ENCODE results near the gene CEP164.

CEP164 gene

DNA sequence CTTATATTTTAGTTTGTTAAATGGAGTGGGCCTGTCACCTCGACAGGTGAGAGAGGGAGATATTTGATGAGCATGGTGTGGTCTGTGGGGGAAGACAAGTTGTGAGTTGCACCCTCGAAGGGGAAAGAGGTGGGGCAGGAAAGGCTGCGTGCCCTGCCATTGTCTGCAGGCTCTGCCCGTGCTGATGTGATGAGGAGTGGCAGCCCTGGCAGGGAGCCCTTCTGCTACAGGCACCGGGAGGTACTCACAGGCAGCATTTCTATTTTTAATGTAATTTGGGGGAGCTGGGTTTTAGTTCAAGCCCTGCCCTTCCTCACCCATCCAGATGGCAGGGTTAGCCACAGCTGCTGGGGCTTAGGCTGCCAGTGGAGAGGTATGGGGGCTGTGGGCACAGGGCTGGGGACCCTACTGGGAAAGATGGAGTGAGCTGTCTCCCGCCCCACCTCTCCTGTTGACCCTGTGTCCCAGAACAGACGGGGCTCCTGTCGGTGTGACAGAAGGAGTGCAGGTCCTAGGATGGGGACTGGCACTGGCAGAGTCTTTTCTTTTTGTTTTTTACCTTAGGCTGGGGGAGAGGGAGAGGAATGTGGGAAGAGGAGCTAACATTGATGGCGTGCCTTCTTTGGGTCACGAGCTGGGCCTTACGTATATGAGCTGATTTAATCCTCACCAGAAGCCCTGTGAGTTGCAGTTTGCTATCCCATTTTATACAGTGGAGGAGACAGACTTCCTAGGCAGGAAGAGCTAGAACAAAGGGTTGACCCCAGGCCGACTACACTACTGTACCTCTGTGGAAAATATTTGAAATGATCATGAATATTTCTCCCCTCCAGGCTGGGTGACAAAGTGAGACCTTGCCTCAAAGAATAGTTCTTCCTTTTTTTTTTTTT lies 51.6 kb downstream of the CEP164 start:
- H3K27ac ChIP-seq (ENCODE audit: low read depth in 2 of 2, low read length in 2 of 2) = no peak overlapping the region
- no peak overlapping the region for H3K9ac ChIP-seq (ENCODE audit: low read depth in 1 of 2, low read length in 2 of 2)
- H3K4me1 ChIP-seq (ENCODE audit: control insufficient read depth in 2 of 2, insufficient read depth in 2 of 2, low read length in 2 of 2) = no peaks in the 10 kb centered on the region
- H3K9me3 ChIP-seq (ENCODE audit: control insufficient read depth in 2 of 2, low read length in 2 of 2) = no peaks in the 10 kb centered on the region
- no peaks in the 10 kb centered on the region for H3K27me3 ChIP-seq (ENCODE audit: control insufficient read depth in 2 of 2, insufficient read depth in 2 of 2, low read length in 2 of 2)
- peaks cover 24 to 48% of the 10 kb centered on the region in 2 donors for H3K36me3 ChIP-seq (ENCODE audit: control insufficient read depth in 2 of 2, insufficient read depth in 2 of 2, low read length in 2 of 2)
- no peak overlapping the region for H3K4me3 ChIP-seq (ENCODE audit: low read length in 2 of 2)

DNA sequence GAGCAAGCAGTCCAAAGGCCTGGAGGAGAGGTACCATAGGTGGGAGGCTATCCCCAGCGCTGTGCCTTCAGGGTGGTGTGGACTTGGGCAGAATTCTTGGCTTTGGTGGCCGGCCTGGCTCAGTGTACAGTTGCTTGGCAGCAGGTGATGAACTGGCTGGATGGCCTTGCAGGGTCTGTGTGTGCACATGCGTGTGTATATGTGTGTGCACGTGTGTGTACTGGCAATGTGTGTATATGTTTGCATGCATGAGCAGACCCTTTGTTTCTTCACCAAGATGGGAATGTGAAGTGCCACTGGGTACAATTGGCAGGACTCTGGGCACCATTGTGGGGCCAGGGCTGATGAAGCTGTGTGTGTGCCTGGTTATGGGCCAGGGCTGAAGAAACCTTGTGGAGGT lies 53.0 kb downstream of the CEP164 start:
- Histone ChIP-seq H3K27me3 (ENCODE audit: control insufficient read depth in 2 of 2, insufficient read depth in 2 of 2, low read length in 2 of 2) (no peaks in the 10 kb centered on the region), H3K9ac (ENCODE audit: low read depth in 1 of 2, low read length in 2 of 2) (no peak overlapping the region), H3K9me3 (ENCODE audit: control insufficient read depth in 2 of 2, low read length in 2 of 2) (no peaks in the 10 kb centered on the region), H3K36me3 (ENCODE audit: control insufficient read depth in 2 of 2, insufficient read depth in 2 of 2, low read length in 2 of 2) (peaks cover 24 to 38% of the 10 kb centered on the region in 2 donors), H3K4me1 (ENCODE audit: control insufficient read depth in 2 of 2, insufficient read depth in 2 of 2, low read length in 2 of 2) (no peaks in the 10 kb centered on the region), H3K4me3 (ENCODE audit: low read length in 2 of 2) (no peak overlapping the region), H3K27ac (ENCODE audit: low read depth in 2 of 2, low read length in 2 of 2) (no peak overlapping the region)

DNA sequence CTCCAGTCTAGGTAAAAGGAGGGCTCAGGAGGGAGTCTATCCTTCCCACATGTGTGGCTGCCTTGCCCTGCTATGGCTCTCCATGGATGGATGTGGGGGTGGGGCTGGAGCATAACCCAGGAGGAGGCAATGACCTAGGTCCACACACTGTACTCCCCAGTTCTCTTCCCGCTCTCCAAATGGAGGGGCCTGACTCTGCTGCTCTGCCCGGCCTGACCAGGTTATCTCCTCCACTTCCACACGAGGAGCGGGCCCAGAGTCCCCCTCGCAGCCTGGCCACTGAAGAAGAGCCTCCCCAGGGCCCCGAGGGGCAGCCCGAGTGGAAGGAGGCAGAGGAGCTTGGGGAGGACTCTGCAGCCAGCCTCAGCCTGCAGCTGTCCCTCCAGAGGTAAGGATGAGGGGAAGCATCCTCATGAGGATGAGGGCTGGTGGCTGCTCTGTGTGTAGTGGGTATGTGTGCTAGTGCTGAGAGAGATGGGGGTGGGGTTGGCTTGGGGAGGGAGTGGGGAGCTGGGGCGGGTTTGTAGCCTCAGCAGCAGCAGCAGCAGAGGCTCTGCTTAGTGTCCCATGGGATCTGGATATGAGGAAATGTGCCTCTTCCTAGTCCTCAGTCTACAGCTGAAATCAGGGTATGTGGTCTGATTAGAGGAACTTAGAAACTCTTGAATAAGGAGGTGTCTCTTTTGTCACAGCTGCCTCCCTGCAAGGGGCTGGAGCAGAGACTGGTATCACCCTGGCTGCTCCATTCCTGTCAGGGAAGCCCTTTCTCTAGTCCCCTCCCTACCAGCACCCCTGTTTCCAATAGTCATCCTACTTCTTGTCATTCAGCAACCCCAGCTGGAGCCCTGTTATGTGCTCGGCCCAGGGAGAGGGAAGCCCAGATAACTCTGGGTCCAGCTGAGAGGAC lies 54.1 kb downstream of the CEP164 start:
- Histone ChIP-seq H3K9ac (ENCODE audit: low read depth in 1 of 2, low read length in 2 of 2) (no peak overlapping the region), H3K27ac (ENCODE audit: low read depth in 2 of 2, low read length in 2 of 2) (no peak overlapping the region), H3K36me3 (ENCODE audit: control insufficient read depth in 2 of 2, insufficient read depth in 2 of 2, low read length in 2 of 2) (peaks cover 18 to 33% of the 10 kb centered on the region in 2 donors), H3K4me1 (ENCODE audit: control insufficient read depth in 2 of 2, insufficient read depth in 2 of 2, low read length in 2 of 2) (no peaks in the 10 kb centered on the region), H3K27me3 (ENCODE audit: control insufficient read depth in 2 of 2, insufficient read depth in 2 of 2, low read length in 2 of 2) (no peaks in the 10 kb centered on the region), H3K9me3 (ENCODE audit: control insufficient read depth in 2 of 2, low read length in 2 of 2) (no peaks in the 10 kb centered on the region), H3K4me3 (ENCODE audit: low read length in 2 of 2) (no peak overlapping the region)

DNA sequence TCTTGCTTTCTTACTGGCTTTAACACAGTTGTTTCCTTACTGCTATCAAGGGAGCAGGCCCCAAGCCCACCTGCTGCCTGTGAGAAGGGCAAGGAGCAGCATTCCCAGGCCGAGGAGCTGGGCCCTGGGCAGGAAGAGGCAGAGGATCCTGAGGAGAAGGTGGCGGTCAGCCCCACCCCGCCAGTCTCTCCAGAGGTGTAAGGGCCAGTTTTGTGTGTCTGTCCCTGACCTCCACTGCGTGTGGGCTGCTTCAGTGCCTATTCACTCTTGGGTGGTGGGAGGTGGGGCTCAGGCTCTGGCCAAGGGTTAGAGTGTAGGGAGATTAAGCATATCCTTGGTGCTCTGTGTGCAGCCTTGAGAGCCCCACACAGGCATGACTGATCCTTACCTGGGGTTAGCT lies 55.1 kb downstream of the CEP164 start:
- Histone ChIP-seq H3K27me3 (ENCODE audit: control insufficient read depth in 2 of 2, insufficient read depth in 2 of 2, low read length in 2 of 2) (no peaks in the 10 kb centered on the region), H3K4me3 (ENCODE audit: low read length in 2 of 2) (no peak overlapping the region), H3K27ac (ENCODE audit: low read depth in 2 of 2, low read length in 2 of 2) (no peak overlapping the region), H3K4me1 (ENCODE audit: control insufficient read depth in 2 of 2, insufficient read depth in 2 of 2, low read length in 2 of 2) (no peaks in the 10 kb centered on the region), H3K9me3 (ENCODE audit: control insufficient read depth in 2 of 2, low read length in 2 of 2) (no peaks in the 10 kb centered on the region), H3K9ac (ENCODE audit: low read depth in 1 of 2, low read length in 2 of 2) (no peak overlapping the region), H3K36me3 (ENCODE audit: control insufficient read depth in 2 of 2, insufficient read depth in 2 of 2, low read length in 2 of 2) (peaks cover 23 to 32% of the 10 kb centered on the region in 2 donors)

DNA sequence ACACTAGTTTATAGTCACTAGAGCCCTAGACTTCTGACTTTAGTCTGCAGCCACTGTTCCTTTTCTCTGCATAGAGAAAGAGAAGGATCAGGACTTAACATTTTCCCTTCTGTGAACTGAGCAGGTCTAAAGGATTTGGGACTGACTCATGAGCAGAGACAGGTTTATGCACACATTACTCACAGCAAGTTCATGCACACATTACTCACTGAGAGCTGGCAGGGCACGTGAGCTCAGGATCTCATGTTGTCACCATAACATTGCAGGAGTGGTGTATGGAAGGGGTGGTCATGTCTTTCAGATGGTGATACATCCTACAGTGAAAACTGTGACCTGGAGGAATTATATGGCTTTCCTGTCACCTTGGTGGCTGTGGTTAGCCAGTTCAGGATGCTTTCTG lies 56.4 kb downstream of the CEP164 start:
- H3K4me1 ChIP-seq (ENCODE audit: control insufficient read depth in 2 of 2, insufficient read depth in 2 of 2, low read length in 2 of 2) = no peaks in the 10 kb centered on the region
- H3K27ac ChIP-seq (ENCODE audit: low read depth in 2 of 2, low read length in 2 of 2) = no peak overlapping the region
- H3K9me3 ChIP-seq (ENCODE audit: control insufficient read depth in 2 of 2, low read length in 2 of 2) = no peaks in the 10 kb centered on the region
- H3K27me3 ChIP-seq (ENCODE audit: control insufficient read depth in 2 of 2, insufficient read depth in 2 of 2, low read length in 2 of 2) = no peaks in the 10 kb centered on the region
- H3K36me3 ChIP-seq (ENCODE audit: control insufficient read depth in 2 of 2, insufficient read depth in 2 of 2, low read length in 2 of 2) = peaks cover 26 to 35% of the 10 kb centered on the region in 2 donors
- no peak overlapping the region for H3K4me3 ChIP-seq (ENCODE audit: low read length in 2 of 2)
- no peak overlapping the region for H3K9ac ChIP-seq (ENCODE audit: low read depth in 1 of 2, low read length in 2 of 2)

DNA sequence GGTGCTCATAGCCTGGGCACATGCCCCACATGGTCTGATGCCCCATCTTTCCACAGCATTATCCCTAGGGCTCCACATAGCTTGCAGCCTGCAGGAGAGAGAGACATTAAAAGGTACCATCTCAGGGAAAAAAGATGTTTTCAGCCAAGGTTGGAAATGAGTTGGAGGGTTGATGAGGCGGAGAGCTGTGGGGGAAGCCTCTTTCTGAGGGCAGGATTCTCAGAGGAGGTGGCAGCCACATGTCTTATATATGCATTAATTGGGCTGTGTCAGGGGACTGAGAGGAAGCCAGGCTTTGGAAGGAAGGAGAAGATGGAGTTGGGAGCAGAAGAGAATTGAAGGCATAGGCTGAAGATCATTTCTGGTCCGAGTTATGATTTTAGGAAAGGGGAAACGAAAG lies 57.8 kb downstream of the CEP164 start:
- H3K4me3 ChIP-seq (ENCODE audit: low read length in 2 of 2) = no peak overlapping the region
- peaks cover 25 to 30% of the 10 kb centered on the region in 2 donors for H3K36me3 ChIP-seq (ENCODE audit: control insufficient read depth in 2 of 2, insufficient read depth in 2 of 2, low read length in 2 of 2)
- no peaks in the 10 kb centered on the region for H3K4me1 ChIP-seq (ENCODE audit: control insufficient read depth in 2 of 2, insufficient read depth in 2 of 2, low read length in 2 of 2)
- no peak overlapping the region for H3K9ac ChIP-seq (ENCODE audit: low read depth in 1 of 2, low read length in 2 of 2)
- no peaks in the 10 kb centered on the region for H3K9me3 ChIP-seq (ENCODE audit: control insufficient read depth in 2 of 2, low read length in 2 of 2)
- no peaks in the 10 kb centered on the region for H3K27me3 ChIP-seq (ENCODE audit: control insufficient read depth in 2 of 2, insufficient read depth in 2 of 2, low read length in 2 of 2)
- H3K27ac ChIP-seq (ENCODE audit: low read depth in 2 of 2, low read length in 2 of 2) = no peak overlapping the region

DNA sequence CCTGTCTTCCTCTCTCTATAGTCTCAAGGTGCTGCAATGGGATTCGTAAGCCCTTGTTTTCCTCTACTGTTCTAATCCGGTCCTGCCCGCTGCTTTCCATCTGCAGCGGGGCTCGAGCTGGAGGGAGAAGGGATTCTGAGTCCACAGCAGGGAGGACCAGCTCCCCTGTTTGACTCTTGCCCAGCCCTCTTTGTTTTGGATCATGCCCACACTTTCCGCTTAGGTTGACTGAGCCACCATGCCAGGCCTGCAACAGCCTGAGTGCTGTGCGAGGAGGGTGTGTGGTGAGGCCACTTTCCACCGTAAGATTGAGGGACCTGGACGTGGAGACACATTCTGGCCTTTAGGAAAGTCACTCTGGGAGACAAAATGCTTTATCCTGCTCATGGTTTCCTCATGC lies 58.3 kb downstream of the CEP164 start:
- H3K9me3 ChIP-seq (ENCODE audit: control insufficient read depth in 2 of 2, low read length in 2 of 2) = no peaks in the 10 kb centered on the region

DNA sequence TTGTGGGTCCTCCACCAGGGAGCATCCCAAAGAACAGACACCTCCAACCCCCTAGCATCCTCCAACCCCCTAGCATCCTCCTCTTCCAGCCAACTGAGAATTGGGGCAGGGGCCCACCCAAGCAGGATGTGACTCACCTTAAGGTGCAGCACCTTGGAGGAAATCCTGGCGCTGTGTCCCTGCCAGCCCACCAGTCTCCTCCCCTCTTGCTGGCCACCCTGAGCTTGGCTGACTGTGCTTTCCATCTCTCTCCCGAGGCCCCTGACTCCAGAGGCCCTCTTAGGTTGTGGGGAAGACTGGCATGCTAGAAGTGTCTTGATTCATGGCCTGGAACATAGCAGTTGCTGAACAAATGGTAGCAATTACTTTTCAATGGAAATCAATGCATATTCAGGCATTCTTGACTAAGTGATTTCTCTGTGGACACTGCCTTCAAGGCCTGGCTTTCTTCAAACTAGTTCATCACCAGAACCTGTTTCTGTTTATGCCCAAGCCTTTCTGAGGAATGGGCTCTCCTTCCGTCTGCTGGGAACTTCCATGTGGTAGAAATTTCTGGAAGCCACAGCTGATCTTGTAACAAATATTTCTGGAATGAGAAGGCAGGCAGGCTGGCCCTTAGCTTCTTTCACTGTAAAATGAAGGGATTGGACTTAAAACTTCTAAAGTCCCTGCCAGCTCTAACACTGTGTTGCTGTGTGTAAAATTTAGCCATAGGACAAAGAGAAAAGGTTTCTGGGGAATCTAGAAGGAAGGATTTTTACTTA lies 60.5 kb downstream of the CEP164 start:
- no peaks in the 10 kb centered on the region for H3K4me1 ChIP-seq (ENCODE audit: control insufficient read depth in 2 of 2, insufficient read depth in 2 of 2, low read length in 2 of 2)
- H3K9ac ChIP-seq (ENCODE audit: low read depth in 1 of 2, low read length in 2 of 2) = no peak overlapping the region

More for the DNA sequence above, 58.3 kb downstream of the CEP164 start:
- no peaks in the 10 kb centered on the region for H3K4me1 ChIP-seq (ENCODE audit: control insufficient read depth in 2 of 2, insufficient read depth in 2 of 2, low read length in 2 of 2)
- H3K27ac ChIP-seq (ENCODE audit: low read depth in 2 of 2, low read length in 2 of 2) = no peak overlapping the region
- H3K36me3 ChIP-seq (ENCODE audit: control insufficient read depth in 2 of 2, insufficient read depth in 2 of 2, low read length in 2 of 2) = peaks cover 24 to 30% of the 10 kb centered on the region in 2 donors
- H3K27me3 ChIP-seq (ENCODE audit: control insufficient read depth in 2 of 2, insufficient read depth in 2 of 2, low read length in 2 of 2) = no peaks in the 10 kb centered on the region
- no peak overlapping the region for H3K4me3 ChIP-seq (ENCODE audit: low read length in 2 of 2)
- H3K9ac ChIP-seq (ENCODE audit: low read depth in 1 of 2, low read length in 2 of 2) = no peak overlapping the region

DNA sequence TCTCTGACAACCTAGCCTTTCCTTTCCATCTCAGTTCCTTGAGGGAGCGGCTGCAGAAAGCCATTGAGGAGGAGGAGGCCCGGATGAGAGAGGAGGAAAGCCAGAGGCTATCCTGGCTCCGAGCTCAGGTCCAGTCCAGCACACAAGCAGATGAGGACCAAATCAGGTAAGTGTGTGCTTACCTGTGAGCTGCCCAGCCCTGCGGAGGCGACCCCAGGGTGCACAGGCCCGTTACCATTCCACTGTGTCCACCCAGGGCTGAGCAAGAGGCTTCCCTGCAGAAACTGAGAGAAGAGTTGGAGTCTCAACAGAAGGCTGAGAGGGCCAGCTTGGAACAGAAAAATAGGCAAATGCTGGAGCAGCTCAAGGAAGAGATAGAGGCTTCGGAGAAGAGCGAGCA lies 63.1 kb downstream of the CEP164 start:
- Histone ChIP-seq H3K9ac (ENCODE audit: low read depth in 1 of 2, low read length in 2 of 2) (no peak overlapping the region), H3K27me3 (ENCODE audit: control insufficient read depth in 2 of 2, insufficient read depth in 2 of 2, low read length in 2 of 2) (no peaks in the 10 kb centered on the region), H3K4me3 (ENCODE audit: low read length in 2 of 2) (no peak overlapping the region), H3K4me1 (ENCODE audit: control insufficient read depth in 2 of 2, insufficient read depth in 2 of 2, low read length in 2 of 2) (no peaks in the 10 kb centered on the region), H3K27ac (ENCODE audit: low read depth in 2 of 2, low read length in 2 of 2) (no peak overlapping the region), H3K36me3 (ENCODE audit: control insufficient read depth in 2 of 2, insufficient read depth in 2 of 2, low read length in 2 of 2) (peaks cover 46 to 53% of the 10 kb centered on the region in 2 donors), H3K9me3 (ENCODE audit: control insufficient read depth in 2 of 2, low read length in 2 of 2) (no peaks in the 10 kb centered on the region)

More for the DNA sequence above, 60.5 kb downstream of the CEP164 start:
- H3K36me3 ChIP-seq (ENCODE audit: control insufficient read depth in 2 of 2, insufficient read depth in 2 of 2, low read length in 2 of 2) = peaks cover 34 to 38% of the 10 kb centered on the region in 2 donors
- H3K27ac ChIP-seq (ENCODE audit: low read depth in 2 of 2, low read length in 2 of 2) = no peak overlapping the region
- H3K4me3 ChIP-seq (ENCODE audit: low read length in 2 of 2) = no peak overlapping the region
- H3K9me3 ChIP-seq (ENCODE audit: control insufficient read depth in 2 of 2, low read length in 2 of 2) = no peaks in the 10 kb centered on the region
- H3K27me3 ChIP-seq (ENCODE audit: control insufficient read depth in 2 of 2, insufficient read depth in 2 of 2, low read length in 2 of 2) = no peaks in the 10 kb centered on the region

All from mucosa of rectum (tissue), 2 donors.